ENCODE results near the gene PLD1.

The PLD1 gene

DNA sequence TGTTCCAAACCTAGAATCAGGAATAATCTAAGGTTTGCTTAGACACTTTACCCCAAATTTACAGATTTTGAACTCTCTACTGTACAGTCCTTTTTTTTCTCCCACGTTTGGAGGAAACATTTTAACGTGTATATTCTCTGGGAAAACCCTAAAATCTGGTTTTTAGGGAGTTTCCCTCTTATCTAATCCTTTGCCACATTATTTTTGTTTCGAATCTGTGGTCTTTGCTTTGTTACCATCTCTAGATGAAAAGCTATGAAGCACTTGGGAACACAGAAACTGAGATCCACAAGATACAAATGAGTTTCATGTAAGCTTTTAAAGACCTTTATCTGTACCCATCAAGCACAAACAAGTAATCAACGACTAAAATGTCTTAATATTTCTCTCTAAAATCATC lies 41.3 kb downstream of the PLD1 start:
- DNase-seq (ENCODE audit: low read depth): no peak
- H3K4me3 ChIP-seq (replicated peaks; ENCODE audit: low read depth, low read length): no peak overlapping the region
- no peak for TF ChIP-seq CTCF (IDR thresholded peaks at IDR 0.05; ENCODE audit: low read length, missing control alignments)

DNA sequence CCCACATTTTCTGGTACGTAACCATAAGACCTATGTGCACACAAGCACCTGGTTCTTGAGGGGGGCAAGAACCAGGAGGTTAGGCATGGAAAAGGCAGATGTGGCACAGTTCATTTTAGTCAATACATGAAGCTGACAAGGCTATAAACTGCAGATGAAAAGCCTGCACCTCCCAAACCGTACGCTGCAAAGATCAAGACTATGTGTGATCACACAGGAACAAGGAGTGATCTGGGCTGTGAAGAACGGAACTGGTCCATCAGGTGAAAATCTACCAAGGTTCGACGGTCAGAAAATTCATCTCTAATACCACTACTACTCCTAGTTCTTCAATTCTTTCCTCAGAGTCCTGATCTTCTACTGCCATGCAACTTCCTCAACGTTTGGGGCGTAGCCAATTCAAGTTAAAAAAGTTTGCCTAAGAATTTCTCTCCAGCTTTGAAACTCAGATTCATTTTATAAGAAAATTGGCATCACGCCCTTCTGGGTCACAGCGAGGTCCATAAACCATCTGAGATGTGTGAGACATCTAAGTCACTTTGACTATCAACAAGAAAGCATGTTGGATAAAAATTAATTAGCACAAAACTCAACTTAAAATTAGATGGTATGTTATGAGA lies 41.9 kb downstream of the PLD1 start:
- TF ChIP-seq CTCF (IDR thresholded peaks at IDR 0.05; ENCODE audit: low read length, missing control alignments): no peak
- no peak overlapping the region for H3K4me3 ChIP-seq (replicated peaks; ENCODE audit: low read depth, low read length)
- DNase-seq (ENCODE audit: low read depth): no peak

- H3K4me3 ChIP-seq (replicated peaks; ENCODE audit: low read depth, low read length): no peak overlapping the region
- DNase-seq (ENCODE audit: low read depth): no peak
- no peak for TF ChIP-seq CTCF (IDR thresholded peaks at IDR 0.05; ENCODE audit: low read length, missing control alignments)
These were observed 44.8 kb downstream of the PLD1 start for GRCh38 chr3:171765511-171765887.

DNA sequence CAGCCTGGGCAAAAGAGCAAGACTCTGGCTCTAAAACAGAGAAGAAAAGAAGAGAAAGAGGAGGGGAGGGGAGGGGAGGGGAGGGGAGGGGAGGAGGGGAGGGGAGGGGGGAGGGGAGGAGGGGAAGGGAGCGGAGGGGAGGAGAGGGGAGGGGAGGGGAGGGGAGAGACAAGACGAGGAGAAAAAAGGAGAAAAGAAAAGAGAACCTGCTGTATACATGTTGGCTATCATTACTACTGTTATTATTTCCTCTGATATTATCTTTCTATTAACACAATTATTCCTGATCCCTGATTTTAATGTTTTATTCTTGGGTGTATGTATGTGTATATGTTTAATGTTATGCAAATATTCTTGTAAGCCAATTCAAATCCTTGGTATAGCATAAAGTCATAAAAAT lies 46.9 kb downstream of the PLD1 start:
- no peak overlapping the region for H3K4me3 ChIP-seq (replicated peaks; ENCODE audit: low read depth, low read length)
- no peak for DNase-seq (ENCODE audit: low read depth)
- TF ChIP-seq CTCF (IDR thresholded peaks at IDR 0.05; ENCODE audit: low read length, missing control alignments): no peak

DNA sequence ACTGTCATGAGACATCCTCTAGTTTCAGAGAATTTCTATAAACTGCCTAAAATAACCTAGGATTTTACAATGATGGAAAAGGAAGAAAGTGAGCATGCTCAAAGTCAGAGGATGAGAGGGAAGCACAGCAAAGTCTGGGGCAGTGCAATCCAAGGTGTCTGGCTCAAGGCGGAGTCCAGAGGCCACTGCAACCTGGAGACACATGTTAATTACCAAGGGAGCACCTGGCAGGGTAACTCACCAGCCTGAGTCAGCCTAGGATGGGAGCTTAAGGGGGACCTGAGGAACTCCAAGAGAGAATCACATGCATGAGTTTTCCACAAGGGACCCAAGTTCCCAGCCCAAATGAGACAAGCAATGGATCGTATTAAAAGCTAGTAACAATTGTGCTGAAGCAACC lies 49.8 kb downstream of the PLD1 start:
- DNase-seq (ENCODE audit: low read depth): no peak
- no peak overlapping the region for H3K4me3 ChIP-seq (replicated peaks; ENCODE audit: low read depth, low read length)
- TF ChIP-seq CTCF (IDR thresholded peaks at IDR 0.05; ENCODE audit: low read length, missing control alignments): no peak

- TF ChIP-seq CTCF (IDR thresholded peaks at IDR 0.05; ENCODE audit: low read length, missing control alignments): no peak
- H3K4me3 ChIP-seq (replicated peaks; ENCODE audit: low read depth, low read length): no peak overlapping the region
- DNase-seq (ENCODE audit: low read depth): no peak
These were observed 52.2 kb downstream of the PLD1 start for GRCh38 chr3:171758109-171758508.

- TF ChIP-seq CTCF (IDR thresholded peaks at IDR 0.05; ENCODE audit: low read length, missing control alignments): no peak
- no peak overlapping the region for H3K4me3 ChIP-seq (replicated peaks; ENCODE audit: low read depth, low read length)
- no peak for DNase-seq (ENCODE audit: low read depth)
These were observed 52.8 kb downstream of the PLD1 start for GRCh38 chr3:171757361-171758034.

Data from fibroblast of pulmonary artery (primary cell).